ENCODE results near the gene GALNTL6. TPM values are rescaled to one million over a fixed set of nuclear protein-coding genes. Genes with fewer than 3 reads are reported as not detected.

Gene GALNTL6
- total and polyA plus RNA-seq, 2 donors (not counting 1 experiment from before 2014, with no cell fraction given): 0.99 to 1.1 TPM

DNA sequence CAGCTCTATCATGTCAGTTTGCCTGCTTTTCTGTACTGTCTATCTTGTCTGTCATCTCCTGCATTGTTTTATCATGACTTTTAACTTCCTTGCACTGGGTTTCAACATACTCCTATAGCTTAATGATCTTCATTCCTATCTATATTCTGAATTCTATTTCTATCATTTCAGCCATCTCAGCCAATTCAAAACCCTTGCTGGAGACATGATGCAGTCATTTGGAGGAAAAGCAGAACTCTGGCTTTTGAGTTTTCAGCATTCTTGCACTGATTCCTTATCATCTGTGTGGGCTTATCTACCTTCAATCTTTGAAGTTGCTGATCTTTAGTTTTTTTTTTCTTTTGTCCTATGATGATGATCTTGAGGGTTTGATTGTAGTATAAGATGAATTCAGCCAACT lies 861.6 kb downstream of the GALNTL6 start:
- POLR2A ChIA-PET: no interaction called here
- TF ChIP-seq EZH2 (IDR thresholded peaks at IDR 0.05; ENCODE audit: borderline replicate concordance, insufficient read depth, low read depth, low read length, poor library complexity, severe bottlenecking) (no peak), CTCF (IDR thresholded peaks at IDR 0.05) (no peak)
- Mint-ChIP-seq H3K4me3 (no peak overlapping the region), H3K9me3 (ENCODE audit: insufficient read depth) (no peaks in the 10 kb centered on the region), H3K4me1 (no peaks in the 10 kb centered on the region), H3K27ac (no peak overlapping the region), H3K27me3 (no peaks in the 10 kb centered on the region)
- CTCF ChIA-PET: no interaction called here
- no peaks in the 10 kb centered on the region for H3K27me3 ChIP-seq (replicated peaks in 1 of 4; ENCODE audit: control extremely low read depth in 1 of 4, control insufficient read depth in 3 of 4, insufficient read depth in 4 of 4, low read length in 3 of 4)
- ATAC-seq (ENCODE audit: low read depth): no peak
- H2AFZ ChIP-seq (ENCODE audit: insufficient read depth, low read depth, low read length, poor library complexity, severe bottlenecking): no peak overlapping the region
- no peak overlapping the region for H3K27ac ChIP-seq (ENCODE audit: low read length in 2 of 2)
- DNase-seq: no peak
- no peak overlapping the region for H3K9ac ChIP-seq (ENCODE audit: low read length)
- H3K36me3 ChIP-seq (replicated peaks in 1 of 2; ENCODE audit: control extremely low read depth in 1 of 2, control insufficient read depth in 1 of 2, extremely low read depth in 1 of 2, insufficient read depth in 2 of 2, low read length in 1 of 2): no peaks in the 10 kb centered on the region
- no peaks in the 10 kb centered on the region for H3K79me2 ChIP-seq (ENCODE audit: control insufficient read depth, insufficient read depth, low read length)
- no peak overlapping the region for H3K4me2 ChIP-seq (replicated peaks; ENCODE audit: low read depth, low read length, poor library complexity, severe bottlenecking)
- no peaks in the 10 kb centered on the region for H3K4me1 ChIP-seq (ENCODE audit: control insufficient read depth in 2 of 2, insufficient read depth in 2 of 2, low read length in 2 of 2)
- no peak overlapping the region for H3K4me3 ChIP-seq (ENCODE audit: control extremely low read depth in 1 of 5, extremely low read depth in 1 of 5, insufficient read depth in 1 of 5, low read depth in 2 of 5, low read length in 4 of 5)
- H4K20me1 ChIP-seq (ENCODE audit: control insufficient read depth, insufficient read depth, low read length, poor library complexity, severe bottlenecking): no peaks in the 10 kb centered on the region
- intact Hi-C loops (cut with micrococcal nuclease): no loop called here
- peaks cover 0 to 4% (median 0%) of the 10 kb centered on the region in 3 donors for H3K9me3 ChIP-seq (ENCODE audit: control extremely low read depth in 1 of 3, control insufficient read depth in 2 of 3, insufficient read depth in 1 of 3, low read length in 2 of 3)

- ATAC-seq (ENCODE audit: low read depth): no peak
- Histone ChIP-seq H3K9ac (ENCODE audit: low read length) (no peak overlapping the region), H3K36me3 (replicated peaks in 1 of 2; ENCODE audit: control extremely low read depth in 1 of 2, control insufficient read depth in 1 of 2, extremely low read depth in 1 of 2, insufficient read depth in 2 of 2, low read length in 1 of 2) (no peaks in the 10 kb centered on the region), H4K20me1 (ENCODE audit: control insufficient read depth, insufficient read depth, low read length, poor library complexity, severe bottlenecking) (no peaks in the 10 kb centered on the region), H3K4me3 (ENCODE audit: control extremely low read depth in 1 of 5, extremely low read depth in 1 of 5, insufficient read depth in 1 of 5, low read depth in 2 of 5, low read length in 4 of 5) (no peak overlapping the region), H3K79me2 (ENCODE audit: control insufficient read depth, insufficient read depth, low read length) (no peaks in the 10 kb centered on the region), H3K4me2 (replicated peaks; ENCODE audit: low read depth, low read length, poor library complexity, severe bottlenecking) (no peak overlapping the region), H3K9me3 (ENCODE audit: control extremely low read depth in 1 of 3, control insufficient read depth in 2 of 3, insufficient read depth in 1 of 3, low read length in 2 of 3) (peaks cover 0 to 4% (median 0%) of the 10 kb centered on the region in 3 donors), H3K27ac (ENCODE audit: low read length in 2 of 2) (no peak overlapping the region), H3K27me3 (replicated peaks in 1 of 4; ENCODE audit: control extremely low read depth in 1 of 4, control insufficient read depth in 3 of 4, insufficient read depth in 4 of 4, low read length in 3 of 4) (no peaks in the 10 kb centered on the region), H2AFZ (ENCODE audit: insufficient read depth, low read depth, low read length, poor library complexity, severe bottlenecking) (no peak overlapping the region), H3K4me1 (ENCODE audit: control insufficient read depth in 2 of 2, insufficient read depth in 2 of 2, low read length in 2 of 2) (no peaks in the 10 kb centered on the region)
- no peak for DNase-seq
- Mint-ChIP-seq H3K4me1 (no peaks in the 10 kb centered on the region), H3K4me3 (no peak overlapping the region), H3K27me3 (no peaks in the 10 kb centered on the region), H3K27ac (no peak overlapping the region), H3K9me3 (ENCODE audit: insufficient read depth) (no peaks in the 10 kb centered on the region)
- ChIA-PET POLR2A (no interaction called here), CTCF (no interaction called here)
- intact Hi-C loops (cut with micrococcal nuclease): no loop called here
- no peak for TF ChIP-seq CTCF (IDR thresholded peaks at IDR 0.05)
- TF ChIP-seq EZH2 (IDR thresholded peaks at IDR 0.05; ENCODE audit: borderline replicate concordance, insufficient read depth, low read depth, low read length, poor library complexity, severe bottlenecking): no peak
- 100% methylated on average over 1 of the region's 1 CpG for WGBS (ENCODE audit: insufficient coverage)
Observed at GRCh38 chr4:172675232-172675631, 862.0 kb downstream of the GALNTL6 start.
